GM10847 (cell line): ENCODE data around the gene CLEC16A.

Experiments used
- POLR2A ChIP-seq: IDR thresholded peaks from 2 replicates; pipeline ENCODE4 v1.6.1; 2011; ENCODE audit not compliant: insufficient read length; ENCODE audit errors: extremely low read depth

The CLEC16A gene

DNA sequence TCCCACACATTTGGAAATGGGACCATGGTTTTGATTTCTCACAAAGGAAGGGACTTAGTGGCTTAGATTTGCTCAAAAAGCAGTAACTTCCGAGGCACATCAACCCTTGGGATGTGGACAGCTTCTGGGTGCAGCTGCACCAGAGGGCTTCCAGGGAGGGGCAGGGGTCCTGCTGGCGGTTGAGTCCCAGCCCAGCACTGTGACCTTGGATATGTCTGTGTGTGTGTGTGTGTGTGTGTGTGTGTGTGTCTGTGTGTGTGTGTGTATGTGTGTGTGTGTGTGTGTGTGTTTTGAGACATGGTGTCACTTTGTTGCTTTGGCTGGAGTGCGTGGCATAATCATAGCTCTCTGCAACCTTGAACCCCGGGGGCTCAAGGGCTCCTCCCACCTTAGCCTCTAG is 130.8 kb downstream of the CLEC16A start:
- no peak for TF ChIP-seq POLR2A

DNA sequence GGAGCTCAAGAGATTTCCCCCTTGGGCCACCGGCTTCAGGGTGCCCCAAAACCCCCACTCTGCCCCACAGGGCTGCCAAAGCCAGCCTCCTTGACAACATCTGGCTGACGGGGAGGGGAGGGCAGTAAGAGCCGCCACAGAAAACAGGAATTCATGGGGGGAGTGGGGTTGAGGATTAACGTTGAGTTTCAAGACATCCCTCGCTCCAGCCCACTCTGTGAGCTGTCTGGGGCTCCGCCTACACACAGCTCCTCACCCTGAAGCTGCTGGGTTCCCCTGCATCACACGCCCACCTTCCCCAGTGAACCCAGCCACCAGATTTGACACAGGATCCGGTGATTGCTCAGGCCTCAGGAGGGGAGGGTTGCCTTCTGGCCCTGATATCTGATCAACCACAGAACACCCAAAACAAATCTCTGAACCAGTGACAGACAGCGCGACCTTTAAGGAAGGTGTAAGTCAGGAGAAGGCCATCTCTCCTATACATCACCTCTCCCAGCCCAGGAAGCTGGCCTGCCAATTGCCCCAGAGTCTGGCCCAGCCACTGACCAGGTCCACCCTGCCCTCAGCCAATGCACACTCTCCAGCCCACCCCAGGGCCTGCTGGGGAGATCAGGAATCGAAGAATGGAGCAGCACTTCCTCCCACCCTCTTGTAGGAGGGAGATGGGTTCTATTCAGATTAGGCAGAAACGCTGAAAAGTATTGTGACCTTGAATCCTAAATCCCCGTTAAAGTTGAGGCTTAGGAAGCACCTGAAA is 132.1 kb downstream of the CLEC16A start:
- no peak for TF ChIP-seq POLR2A

DNA sequence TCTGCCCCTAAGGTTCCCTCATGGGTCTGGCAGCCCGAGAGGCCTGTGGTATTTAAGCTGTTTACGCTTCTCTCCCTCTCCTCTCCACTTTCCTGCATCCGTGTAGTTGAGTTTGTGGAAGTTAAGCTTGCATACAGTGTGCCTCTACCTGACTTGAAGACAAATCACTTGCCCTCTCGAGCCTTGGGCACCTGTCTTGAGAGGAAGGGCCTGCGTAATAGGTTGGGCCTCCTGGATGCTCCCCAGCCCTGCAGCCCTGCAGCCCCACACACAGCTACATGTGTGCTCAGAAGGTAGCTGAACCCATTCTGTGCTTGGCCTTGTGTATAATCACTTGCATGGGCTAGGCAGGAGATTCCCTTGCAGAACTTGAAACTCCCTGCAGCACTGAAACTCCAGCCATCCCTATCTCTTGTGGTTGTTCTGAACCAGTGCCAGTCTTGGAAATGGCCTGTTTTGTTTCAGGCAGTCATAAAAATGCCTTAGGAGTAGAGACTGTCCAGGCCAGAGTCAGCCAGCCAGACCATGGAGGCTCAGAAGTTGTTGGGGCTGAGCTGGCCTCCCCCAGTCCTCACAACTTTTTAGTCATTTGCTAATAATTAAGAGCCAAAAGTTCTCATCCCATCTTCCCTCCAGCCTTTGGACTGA is 134.6 kb downstream of the CLEC16A start:
- no peak for TF ChIP-seq POLR2A

DNA sequence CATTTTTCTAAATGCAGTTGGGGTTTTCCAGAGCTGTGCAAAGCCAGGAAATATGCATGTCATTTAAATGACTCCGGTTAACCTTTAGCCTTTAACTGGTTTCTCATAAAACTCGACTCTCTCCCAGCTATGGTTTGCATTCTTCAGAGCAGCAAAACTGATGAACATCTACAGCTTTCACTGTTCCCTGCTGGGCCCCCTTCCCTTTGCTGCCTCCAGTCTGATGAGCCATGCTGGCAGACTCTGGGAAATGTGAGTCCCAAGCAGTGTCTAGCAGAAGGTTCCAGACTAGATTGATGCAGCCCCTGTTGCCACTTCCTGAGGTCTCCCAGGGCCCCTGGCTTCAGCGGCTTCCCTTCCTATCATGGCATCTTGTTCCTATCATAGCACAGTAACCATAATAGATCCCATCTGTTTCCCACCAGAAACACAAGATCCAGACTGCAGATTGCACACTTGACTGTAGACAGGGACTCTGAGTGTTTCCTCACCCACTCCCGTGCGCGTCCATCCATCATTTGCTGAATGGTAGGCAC is 135.4 kb downstream of the CLEC16A start:
- TF ChIP-seq POLR2A = no peak

DNA sequence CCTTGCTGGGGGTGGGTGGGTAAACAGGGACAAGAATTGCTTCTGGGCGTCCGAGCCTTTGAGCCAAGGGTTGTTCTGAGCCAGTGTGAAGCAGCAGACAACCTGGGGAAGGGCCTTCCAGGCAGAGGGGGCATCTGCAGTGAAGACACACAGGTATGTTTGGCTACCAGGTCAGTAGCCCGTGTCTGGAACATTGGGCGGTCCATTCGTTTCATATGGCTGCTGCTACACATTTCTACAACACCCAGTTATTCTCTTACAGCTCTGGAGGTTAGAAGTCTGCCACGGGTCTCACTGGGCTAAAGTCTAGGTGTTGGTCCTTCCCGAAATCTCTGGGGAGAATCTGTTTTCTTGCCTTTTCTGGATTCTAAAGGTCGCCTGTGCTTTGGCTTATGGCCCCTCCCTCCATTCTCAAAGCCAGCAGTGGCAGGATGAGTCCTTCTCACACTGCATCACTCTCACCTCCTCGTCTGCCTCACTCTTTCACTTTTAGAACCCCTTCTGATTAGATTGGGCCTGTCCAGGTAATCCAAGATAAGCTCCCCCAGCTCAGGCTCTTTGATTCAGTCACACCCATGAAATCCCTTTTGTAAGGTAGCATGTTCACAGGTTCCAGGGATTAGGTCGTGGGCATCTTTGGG is 136.1 kb downstream of the CLEC16A start:
- no peak for TF ChIP-seq POLR2A

DNA sequence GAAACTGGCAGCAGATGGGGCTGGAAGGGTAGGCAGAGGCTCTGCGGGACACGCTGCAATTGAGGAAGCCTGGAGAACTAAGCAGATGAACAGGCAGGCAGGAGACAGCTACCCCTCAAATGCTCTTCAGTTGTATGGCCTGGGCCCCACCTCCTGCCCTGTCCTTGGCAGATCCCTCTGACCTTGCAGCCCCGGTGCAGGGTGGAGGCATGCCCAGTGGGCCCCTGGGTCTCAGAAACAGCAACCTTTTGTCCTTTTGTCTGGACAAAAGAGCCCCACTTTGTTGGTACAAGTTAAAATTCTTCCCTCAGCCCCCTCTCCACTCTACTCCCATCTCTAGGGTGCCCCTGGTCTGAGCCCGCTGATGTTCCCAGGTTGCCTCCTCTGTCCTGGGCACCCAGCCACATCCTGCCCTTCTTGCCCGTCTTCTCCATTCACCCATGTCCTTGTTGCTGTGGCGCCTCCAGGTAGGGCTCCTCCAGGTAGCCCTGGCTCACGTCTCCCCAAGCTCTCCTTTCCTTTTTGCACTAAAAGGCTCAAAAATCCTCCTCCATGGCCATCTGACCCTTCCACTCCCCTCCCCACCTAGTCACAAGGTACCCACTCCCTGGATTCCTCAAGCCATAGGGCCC is 136.8 kb downstream of the CLEC16A start:
- TF ChIP-seq POLR2A = no peak

DNA sequence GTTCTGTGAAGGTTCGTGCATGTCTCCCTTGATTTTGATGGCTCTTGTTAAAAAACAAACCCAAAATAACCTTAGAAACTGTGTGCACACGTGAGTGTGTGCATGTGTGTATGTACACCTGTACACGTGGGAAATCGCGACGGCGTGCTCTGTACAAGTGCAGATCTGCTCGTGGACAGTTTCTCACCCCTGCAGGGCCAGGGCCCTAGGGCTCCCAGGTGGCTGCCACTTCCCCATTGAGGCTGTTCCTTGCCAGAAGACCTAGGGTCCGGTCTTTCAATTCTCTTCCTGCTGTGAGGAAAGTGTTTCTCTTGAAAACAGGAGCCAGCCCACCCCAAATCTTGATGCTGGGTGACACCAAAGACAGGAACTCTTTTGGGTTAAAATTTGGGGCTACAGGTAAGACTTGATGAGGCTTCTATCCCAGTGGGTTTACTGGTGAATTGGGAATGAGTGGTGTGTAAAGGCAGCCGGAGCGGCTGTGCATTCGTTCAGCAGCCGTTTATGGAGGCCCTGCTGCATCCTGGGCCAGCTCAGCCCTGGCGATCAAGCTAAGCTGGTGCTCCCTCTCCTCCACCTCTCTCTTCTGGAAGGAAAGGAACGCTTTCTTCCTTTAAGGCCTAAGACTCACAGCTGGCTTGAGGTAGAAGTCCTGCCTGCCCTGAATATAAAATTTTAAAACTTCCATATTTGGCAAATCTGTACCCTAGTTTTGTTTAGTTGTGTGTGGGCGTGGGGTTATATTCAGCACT is 137.9 kb downstream of the CLEC16A start:
- TF ChIP-seq POLR2A = no peak

DNA sequence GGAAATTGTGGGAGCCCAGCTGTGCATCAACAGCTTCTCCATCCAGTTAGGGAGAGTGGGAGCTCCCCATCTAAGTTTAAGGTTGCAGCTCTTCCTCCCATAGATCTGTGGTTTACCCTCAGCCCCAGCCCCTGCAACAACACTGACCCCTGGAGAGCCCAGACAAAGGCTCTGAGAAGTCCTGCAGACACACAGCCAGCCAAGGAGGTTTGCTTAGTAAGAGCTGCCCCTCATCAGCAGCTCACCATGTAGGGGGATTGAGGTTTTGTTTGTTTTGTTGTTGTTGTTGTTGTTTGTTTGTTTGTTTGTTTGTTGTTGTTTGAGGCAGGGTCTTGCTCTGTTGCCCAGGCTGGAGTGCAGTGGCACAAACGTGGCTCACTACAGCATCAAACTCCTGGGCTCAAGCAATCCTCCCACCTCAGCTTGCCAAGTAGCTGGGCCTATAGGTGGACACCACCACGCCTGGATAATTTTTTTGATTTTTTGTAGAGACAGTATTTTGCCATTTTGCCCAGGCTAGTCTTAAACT is 138.6 kb downstream of the CLEC16A start:
- TF ChIP-seq POLR2A = no peak

DNA sequence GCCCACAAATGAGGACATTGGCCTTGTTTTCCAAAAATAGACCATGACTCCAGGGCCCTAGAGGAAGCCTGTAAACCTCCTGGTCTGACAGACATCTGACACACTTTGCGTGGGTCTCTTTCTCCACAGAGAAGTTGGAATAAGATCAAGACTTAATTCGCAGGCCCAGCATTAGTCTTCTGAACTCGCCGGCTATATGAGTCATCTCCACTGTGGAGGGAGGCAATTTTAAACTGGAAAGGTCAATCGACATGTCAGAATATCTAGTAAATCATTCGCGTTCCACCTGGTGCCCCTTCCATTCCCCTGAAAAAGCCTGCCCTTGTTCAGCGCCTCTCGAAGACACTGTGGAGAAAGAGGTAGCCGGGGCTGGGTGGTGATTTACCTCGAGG is 140.1 kb downstream of the CLEC16A start:
- TF ChIP-seq POLR2A = no peak

DNA sequence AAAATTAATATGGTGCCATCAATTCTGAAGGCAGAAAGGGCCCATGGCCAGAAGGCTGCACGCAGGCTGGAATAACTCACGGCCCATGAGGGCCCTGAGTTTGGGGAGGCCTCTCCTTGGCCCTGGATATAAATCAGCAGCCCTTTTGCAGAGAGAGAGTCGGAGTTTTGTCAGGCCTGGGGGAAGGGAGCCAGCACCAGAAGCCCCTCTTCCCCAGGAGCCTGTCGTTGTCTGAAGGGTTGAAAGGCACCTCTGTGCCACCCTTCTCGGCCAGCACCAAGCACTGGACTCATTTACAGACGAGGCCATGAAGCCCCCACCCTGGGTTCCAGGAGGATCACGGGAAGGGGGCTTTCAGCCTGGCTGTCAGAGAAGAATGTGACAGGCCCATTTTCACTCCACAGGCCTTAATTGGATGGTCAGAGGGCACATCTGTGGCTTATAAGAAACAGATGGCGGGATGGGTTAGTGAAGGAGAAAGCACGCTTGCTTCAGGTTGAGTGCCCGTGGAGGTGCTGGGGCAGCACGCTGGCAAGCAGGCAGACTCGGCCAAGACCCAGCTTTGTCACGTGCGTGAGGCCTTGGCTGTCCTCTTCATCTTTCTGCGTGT is 140.6 kb downstream of the CLEC16A start:
- no peak for TF ChIP-seq POLR2A

DNA sequence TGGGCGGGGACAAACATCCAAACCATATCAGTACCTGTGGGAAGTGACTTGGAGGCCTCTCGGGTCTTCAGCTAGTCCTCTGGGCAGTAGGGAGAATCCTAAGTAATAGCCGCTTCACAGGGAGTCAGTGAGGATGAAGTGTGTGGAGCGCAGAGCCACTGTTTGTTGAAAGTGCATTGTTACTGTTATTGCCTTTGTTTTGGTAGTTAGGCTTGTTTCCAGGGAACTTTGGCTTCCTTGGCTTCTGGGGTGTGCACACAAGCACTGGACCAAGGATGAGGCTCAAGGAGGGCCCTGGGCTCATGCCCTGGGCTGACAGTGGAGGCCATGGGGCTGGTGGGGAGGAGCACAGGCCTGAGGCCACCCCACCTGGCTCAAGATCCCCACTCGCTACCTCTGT is 141.6 kb downstream of the CLEC16A start:
- TF ChIP-seq POLR2A = no peak

DNA sequence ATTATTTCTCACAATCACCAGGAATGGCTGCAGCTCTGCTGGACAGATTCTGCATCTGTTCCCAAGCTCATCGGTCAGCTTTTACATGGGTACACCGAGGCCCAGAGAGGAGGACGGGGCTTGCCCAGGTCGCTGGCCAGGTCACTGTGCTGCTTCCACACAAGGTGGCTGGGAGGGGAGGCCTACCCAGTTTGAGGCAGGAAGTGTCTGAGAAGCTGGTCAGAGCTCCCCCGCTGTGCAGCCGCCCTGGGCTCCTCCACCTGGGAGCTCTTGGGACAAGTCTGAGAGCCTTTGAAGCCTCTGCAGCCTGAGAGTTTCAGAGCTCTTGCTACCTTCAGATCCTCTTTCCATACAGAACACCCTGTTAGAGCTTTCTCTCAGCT is 143.3 kb downstream of the CLEC16A start:
- TF ChIP-seq POLR2A = no peak

DNA sequence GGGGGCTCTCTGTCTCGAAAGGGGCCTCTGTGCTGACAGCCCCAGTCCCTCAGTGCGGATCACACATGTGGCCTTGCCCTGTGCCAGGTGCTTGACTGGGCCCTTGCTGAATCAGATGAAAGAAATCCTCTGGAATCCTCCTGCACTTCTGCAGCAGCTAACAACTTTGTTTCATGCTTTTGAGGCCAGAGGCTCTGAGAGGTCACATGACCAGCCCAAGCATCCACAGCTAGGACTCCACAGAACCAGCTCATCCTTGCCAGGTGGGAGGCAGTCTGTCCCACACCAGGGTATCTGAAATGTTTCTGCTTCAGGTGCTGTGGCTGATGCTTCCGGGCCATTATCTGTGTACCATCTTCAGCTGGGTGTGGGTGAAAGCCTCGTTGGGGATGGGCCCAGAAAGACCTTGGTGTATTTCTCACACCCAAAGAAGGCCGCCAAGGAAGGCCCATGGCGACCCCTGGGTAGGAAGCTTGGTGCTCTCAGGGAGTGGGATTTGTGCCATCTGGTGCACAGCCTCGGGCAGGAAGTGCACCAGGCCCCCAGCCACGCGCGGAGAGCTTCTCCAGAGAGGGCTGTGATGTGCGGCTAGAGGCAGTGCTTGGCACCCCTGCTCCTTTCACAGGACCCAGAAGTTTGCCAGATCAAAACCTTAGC is 143.8 kb downstream of the CLEC16A start:
- no peak for TF ChIP-seq POLR2A

DNA sequence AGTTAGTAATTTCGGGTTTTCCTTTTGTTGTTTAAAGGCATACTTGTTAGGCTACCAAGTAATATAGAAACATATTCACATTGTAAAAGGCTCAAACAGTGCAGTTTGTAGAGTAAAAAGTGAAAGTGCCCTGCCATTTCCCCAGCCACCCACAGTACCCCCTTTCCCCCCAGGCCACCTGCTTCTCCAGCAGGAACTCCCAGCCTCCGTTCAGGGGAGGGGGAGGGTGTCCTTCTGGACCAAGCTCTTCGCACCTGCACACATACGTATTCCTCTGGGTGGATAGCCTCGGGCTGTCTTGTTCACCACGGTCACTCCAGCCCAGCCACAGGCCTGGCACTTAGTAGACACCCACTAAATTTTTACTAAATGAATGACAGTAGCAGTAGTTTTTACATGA is 144.5 kb downstream of the CLEC16A start:
- no peak for TF ChIP-seq POLR2A

DNA sequence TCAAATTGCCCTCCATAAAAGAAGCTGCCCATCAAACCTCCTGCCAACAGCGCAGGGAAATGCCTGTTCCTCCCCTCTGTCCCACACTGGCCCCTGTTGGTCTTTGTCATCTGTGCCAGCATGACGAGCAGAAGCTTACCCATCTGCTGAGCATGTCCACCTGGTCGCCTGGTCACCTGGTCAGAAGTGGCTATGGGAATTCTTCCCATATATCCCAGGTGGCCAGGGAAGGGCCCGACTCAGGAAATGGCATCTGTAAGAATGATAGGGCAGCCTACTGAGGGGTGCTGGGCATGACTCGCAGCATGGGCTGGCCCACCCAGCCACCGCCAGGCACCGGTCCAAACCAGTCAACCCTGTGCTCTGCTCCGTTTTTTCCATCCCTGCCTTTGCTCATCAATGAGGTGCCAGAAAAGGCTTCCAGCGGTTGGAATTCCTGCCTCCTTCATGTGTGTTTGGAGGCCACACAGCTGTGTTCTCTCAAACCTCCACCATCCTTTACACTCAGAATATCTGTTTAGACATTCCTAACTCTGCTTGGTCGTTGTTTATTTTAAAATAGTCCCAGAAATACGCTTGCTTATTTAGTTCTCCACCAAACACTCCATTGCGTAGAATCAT is 145.2 kb downstream of the CLEC16A start:
- TF ChIP-seq POLR2A = no peak
